GM12878 (cell line): Measurements from ENCODE around the gene MRPS27. TPM values are rescaled to one million over a fixed set of nuclear protein-coding genes. Genes with fewer than 3 reads are reported as not detected.

Source experiments
- ATF2 ChIP-seq: IDR thresholded peaks from 2 replicates; pipeline ENCODE4 v1.6.1; 2012; ENCODE audit warnings: low read length, inconsistent platforms
- BHLHE40 ChIP-seq, 2 experiments: fragments of 450-650 bp in 1 of 2; IDR thresholded peaks; 2 replicates each; pipeline ENCODE4 v1.6.1; 2011 to 2017; ENCODE audit warnings: low read depth in 2 of 2, borderline replicate concordance in 1 of 2, improper control_type of control experiment in 1 of 2, low read length in 1 of 2, mild to moderate bottlenecking in 1 of 2
- BRCA1 ChIP-seq: IDR thresholded peaks from 2 replicates; pipeline ENCODE4 v1.6.1; 2011; ENCODE audit warnings: low read depth, low read length, improper control_type of control experiment
- CBX5 ChIP-seq: sonication (generic); IDR thresholded peaks from 2 replicates; pipeline ENCODE4 v1.6.1; 2016; ENCODE audit warnings: low read depth, moderate library complexity, mild to moderate bottlenecking, inconsistent platforms
- CEBPZ ChIP-seq: fragments of 150-350 bp; IDR thresholded peaks from 2 replicates; pipeline ENCODE4 v1.6.1; 2016; ENCODE audit warnings: low read depth, low read length
- CHD4 ChIP-seq: fragments of 200-600 bp; sonication (generic); IDR thresholded peaks from 2 replicates; pipeline ENCODE4 v1.6.1; 2016; ENCODE audit warnings: mild to moderate bottlenecking
- IKZF2 ChIP-seq, 2 experiments: fragments of 450-650 bp; IDR thresholded peaks; 2 replicates each; pipeline ENCODE4 v1.6.1; 2017; ENCODE audit warnings: mild to moderate bottlenecking in 2 of 2, moderate library complexity in 2 of 2
- LARP7 ChIP-seq: fragments of 450-650 bp; IDR thresholded peaks from 2 replicates; pipeline ENCODE4 v1.6.1; 2017; ENCODE audit warnings: mild to moderate bottlenecking
- MTA2 ChIP-seq: fragments of 450-650 bp; IDR thresholded peaks from 2 replicates; pipeline ENCODE4 v1.6.1; 2016; ENCODE audit warnings: low read depth, mild to moderate bottlenecking, moderate library complexity
- MXI1 ChIP-seq: fragments of 150-350 bp; IDR thresholded peaks from 2 replicates; pipeline ENCODE4 v1.6.1; 2011; ENCODE audit warnings: low read depth, mild to moderate bottlenecking, inconsistent platforms, low read length, improper control_type of control experiment
- MYC ChIP-seq: IDR thresholded peaks from 2 replicates; pipeline ENCODE4 v1.6.1; 2011; ENCODE audit warnings: mild to moderate bottlenecking, low read length, moderate library complexity, inconsistent platforms; ENCODE audit not compliant: insufficient read depth, insufficient replicate concordance, insufficient read length, severe bottlenecking
- NBN ChIP-seq: fragments of 450-650 bp; IDR thresholded peaks from 2 replicates; pipeline ENCODE4 v1.6.1; 2016
- NR2C1 ChIP-seq: fragments of 450-650 bp; IDR thresholded peaks from 2 replicates; pipeline ENCODE4 v1.6.1; 2017; ENCODE audit warnings: antibody characterized with exemption, mild to moderate bottlenecking, moderate library complexity
- NR2C2 ChIP-seq: IDR thresholded peaks from 2 replicates; pipeline ENCODE4 v1.6.1; 2011; ENCODE audit warnings: borderline replicate concordance, low read depth; ENCODE audit not compliant: control insufficient read depth, insufficient read length
- PAX8 ChIP-seq: fragments of 450-650 bp; IDR thresholded peaks from 2 replicates; pipeline ENCODE4 v1.6.1; 2017; ENCODE audit warnings: mild to moderate bottlenecking, moderate library complexity
- POLR2A ChIP-seq: IDR thresholded peaks from 2 replicates; pipeline ENCODE4 v1.6.1; 2011; ENCODE audit warnings: low read depth, mild to moderate bottlenecking, low read length
- RAD21 ChIP-seq: IDR thresholded peaks from 2 replicates; pipeline ENCODE4 v1.6.1; 2011; ENCODE audit warnings: mild to moderate bottlenecking, low read depth, low read length, moderate library complexity; ENCODE audit not compliant: insufficient read depth
- RELA ChIP-seq: fragments of 450-650 bp; IDR thresholded peaks from 2 replicates; pipeline ENCODE4 v1.8.0; 2014; ENCODE audit warnings: borderline replicate concordance; ENCODE audit not compliant: partially characterized antibody
- RFX5 ChIP-seq: IDR thresholded peaks from 2 replicates; pipeline ENCODE4 v1.6.1; 2011; ENCODE audit warnings: low read depth, low read length, improper control_type of control experiment
- RUNX3 ChIP-seq: IDR thresholded peaks from 2 replicates; pipeline ENCODE4 v1.6.1; 2012; ENCODE audit warnings: low read length, inconsistent platforms
- STAT1 ChIP-seq: fragments of 450-650 bp; conservative IDR thresholded peaks from 2 replicates; pipeline ENCODE4 v1.6.1; 2014; ENCODE audit warnings: antibody characterized with exemption, mild to moderate bottlenecking
- STAT3 ChIP-seq: IDR thresholded peaks from 2 replicates; pipeline ENCODE4 v1.6.1; 2011; ENCODE audit warnings: low read depth, low read length, improper control_type of control experiment
- ZNF207 ChIP-seq: fragments of 450-650 bp; IDR thresholded peaks from 2 replicates; pipeline ENCODE4 v1.6.1; 2014; ENCODE audit warnings: antibody characterized with exemption, mild to moderate bottlenecking, borderline replicate concordance
- ZNF622 ChIP-seq: fragments of 450-650 bp; IDR thresholded peaks from 2 replicates; pipeline ENCODE4 v1.6.1; 2017; ENCODE audit warnings: mild to moderate bottlenecking, inconsistent platforms
- ZZZ3 ChIP-seq: IDR thresholded peaks from 2 replicates; pipeline ENCODE4 v1.6.1; 2011; ENCODE audit warnings: low read depth; ENCODE audit not compliant: control insufficient read depth, insufficient read length
- polyA plus RNA-seq, 11 experiments: library from polyadenylated mRNA; depleted of rRNA in 4 of 11; unstranded in 6 of 11; stranded (reverse) in 5 of 11; fragments of >200 nt; fragmentation: Nextera tagmentation in 4 of 11; fragmentation: Illumina TruSeq in 1 of 11; extraction: Ambion mirVana in 4 of 11; extraction: Trizol in 1 of 11; gene quantifications; 1 replicate in 1 of 11; 2 replicates in 10 of 11; pipeline versions ENCODE4 v1.2.1 to v1.2.3, GENCODE V29; 2011 to 2016; ENCODE audit warnings: inconsistent platforms in 2 of 11, missing spikeins in 2 of 11, low read depth in 1 of 11
- total RNA-seq, 4 experiments: library from RNA; depleted of rRNA in 3 of 4; stranded (reverse); fragments of >200 nt in 3 of 4; fragmentation: Illumina TruSeq in 1 of 4; extraction: Trizol in 1 of 4; gene quantifications; 2 replicates each; pipeline versions ENCODE4 v1.2.1 to v1.2.3, GENCODE V29; 2013 to 2021

The MRPS27 gene
- total and polyA plus RNA-seq, 10 of the 15 experiments (the other 5 are each of a cell fraction or from before 2014, with no cell fraction given), result 61.0 to 128 (median 93.0) TPM

GRCh38 chr5:72319976-72320752 is at the start of gene MRPS27, which contains the start of gene PTCD2 (continued):
- peak; percentile 13; the same call in 1 of the 2 replicates for TF ChIP-seq RUNX3
- TF ChIP-seq BHLHE40 (IDR thresholded peaks at IDR 0.05; ENCODE audit: borderline replicate concordance in 1 of 2, low read depth in 2 of 2, low read length in 1 of 2), result peak; percentile 92 to 93
- TF ChIP-seq PAX8, result no peak
- TF ChIP-seq BRCA1, result no peak
- TF ChIP-seq RFX5, result peak; percentile 62; the same call in 1 of the 2 replicates
- no peak for TF ChIP-seq CHD4
- peak; percentile 72 for TF ChIP-seq ZNF207
- peak; percentile 93 for TF ChIP-seq MXI1
- TF ChIP-seq NR2C1, result peak; percentile 91
- no peak for TF ChIP-seq ATF2
- no peak for TF ChIP-seq ZNF622
- TF ChIP-seq IKZF2 (IDR thresholded peaks at IDR 0.05), result peak in 1 of 2 experiments; percentile 19; a peak in 2 of 4 replicates
- no peak for TF ChIP-seq RELA
- no peak for TF ChIP-seq RAD21
- no peak for TF ChIP-seq ZZZ3
- TF ChIP-seq CEBPZ, result no peak
- peak; percentile 89 for TF ChIP-seq POLR2A
- peak; percentile 54; the same call in 1 of the 2 replicates for TF ChIP-seq LARP7
- TF ChIP-seq STAT1, result no peak
- TF ChIP-seq CBX5, result peak; percentile 55; the same call in 1 of the 2 replicates
- TF ChIP-seq MYC, result peak; percentile 35
- no peak for TF ChIP-seq STAT3
- no peak for TF ChIP-seq NR2C2
- no peak; the same call in none of the 2 replicates for TF ChIP-seq NBN
- no peak; the same call in 1 of the 2 replicates for TF ChIP-seq MTA2
